OCI-LY7 (cell line): ENCODE results near the gene UNC80.

ENCODE experiments used
- EZH2phosphoT487 ChIP-seq: fragments of 200-600 bp; sonication (generic); IDR thresholded peaks from 2 replicates; pipeline ENCODE4 v1.6.1; 2018; ENCODE audit warnings: low read depth, borderline replicate concordance, mild to moderate bottlenecking, mixed run types, antibody characterized with exemption, low read length, moderate library complexity, mixed read lengths
- TF ChIP-seq, protein P1 (sequence below): fragments of 200-600 bp; sonication (generic); conservative IDR thresholded peaks from 2 replicates; pipeline ENCODE4 v1.5.1; 2014; ENCODE audit warnings: mild to moderate bottlenecking, antibody characterized with exemption, low read length, moderate library complexity, mixed read lengths

DNA sequence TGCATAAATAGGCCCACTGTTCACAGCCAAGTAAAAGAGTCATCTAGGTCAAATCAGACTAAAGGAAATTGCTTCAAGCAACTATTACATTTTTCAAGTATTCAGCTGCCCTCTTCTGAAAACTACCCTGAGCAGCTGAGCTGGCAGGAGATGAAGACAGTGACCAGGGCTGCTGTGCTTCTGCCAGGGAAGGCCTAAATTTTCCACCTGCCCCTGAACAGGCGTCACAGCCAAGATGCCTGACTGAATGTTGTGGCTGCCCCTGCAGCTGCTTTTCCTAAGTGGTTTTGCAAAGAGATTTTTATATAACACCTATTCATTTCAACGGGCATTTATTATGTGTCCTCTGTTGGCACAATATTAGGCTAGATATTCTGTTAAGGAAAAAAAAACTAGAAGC lies 134.1 kb downstream of the UNC80 start:
- TF ChIP-seq, protein P1, sequence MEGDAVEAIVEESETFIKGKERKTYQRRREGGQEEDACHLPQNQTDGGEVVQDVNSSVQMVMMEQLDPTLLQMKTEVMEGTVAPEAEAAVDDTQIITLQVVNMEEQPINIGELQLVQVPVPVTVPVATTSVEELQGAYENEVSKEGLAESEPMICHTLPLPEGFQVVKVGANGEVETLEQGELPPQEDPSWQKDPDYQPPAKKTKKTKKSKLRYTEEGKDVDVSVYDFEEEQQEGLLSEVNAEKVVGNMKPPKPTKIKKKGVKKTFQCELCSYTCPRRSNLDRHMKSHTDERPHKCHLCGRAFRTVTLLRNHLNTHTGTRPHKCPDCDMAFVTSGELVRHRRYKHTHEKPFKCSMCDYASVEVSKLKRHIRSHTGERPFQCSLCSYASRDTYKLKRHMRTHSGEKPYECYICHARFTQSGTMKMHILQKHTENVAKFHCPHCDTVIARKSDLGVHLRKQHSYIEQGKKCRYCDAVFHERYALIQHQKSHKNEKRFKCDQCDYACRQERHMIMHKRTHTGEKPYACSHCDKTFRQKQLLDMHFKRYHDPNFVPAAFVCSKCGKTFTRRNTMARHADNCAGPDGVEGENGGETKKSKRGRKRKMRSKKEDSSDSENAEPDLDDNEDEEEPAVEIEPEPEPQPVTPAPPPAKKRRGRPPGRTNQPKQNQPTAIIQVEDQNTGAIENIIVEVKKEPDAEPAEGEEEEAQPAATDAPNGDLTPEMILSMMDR: no peak
- no peak for TF ChIP-seq EZH2phosphoT487
